NOMO-1 (cell line): ENCODE results near the gene SAMD4A.

Source experiments
- DNase-seq, 2 experiments: peaks; one replicate each; lab custom pipeline; 2025; ENCODE audit not compliant: unreplicated experiment in 2 of 2; lab: John Stamatoyannopoulos, UW

Gene SAMD4A

DNA sequence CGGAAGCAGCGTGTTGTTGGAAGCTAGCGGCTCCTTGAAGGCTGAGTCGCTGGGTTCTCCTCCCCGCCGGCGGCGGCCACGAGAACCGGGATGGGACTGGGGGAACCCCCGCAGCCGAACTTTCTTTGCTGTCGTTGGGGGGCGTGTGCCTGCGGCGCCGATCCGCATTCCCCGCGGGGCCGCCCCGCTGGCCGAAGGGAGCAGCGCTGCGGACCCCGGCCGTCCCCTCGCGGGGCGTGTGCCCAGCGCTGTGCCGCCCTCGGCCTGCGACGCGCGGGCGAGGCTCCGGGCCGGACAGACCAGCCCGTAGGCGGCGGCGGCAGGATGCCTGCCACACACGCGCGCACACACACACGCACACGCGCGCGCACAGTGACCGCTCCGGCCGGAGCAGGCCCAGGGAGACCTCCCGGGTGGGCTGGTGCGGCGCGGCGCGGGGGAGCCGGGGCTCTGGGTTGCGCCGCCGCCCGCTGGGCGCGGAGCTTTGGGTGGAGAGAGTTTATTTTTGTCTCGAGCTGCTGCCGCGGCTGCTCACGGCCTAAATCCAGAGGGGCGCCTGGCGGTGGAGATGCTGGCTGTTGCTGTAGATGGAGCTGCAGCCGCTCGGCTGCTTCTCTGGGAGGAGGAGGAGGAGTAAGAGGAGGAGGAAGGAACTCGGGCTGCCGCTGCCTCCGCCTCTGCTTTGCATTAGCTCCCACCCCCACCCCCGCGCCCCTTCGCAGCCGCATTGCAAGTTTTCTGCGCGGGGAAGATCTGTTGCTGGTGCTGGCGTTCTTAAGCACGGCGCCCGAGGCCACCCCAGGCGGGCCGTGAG lies at the start of gene SAMD4A:
SAMD4A (plus strand) TSS at position 719 of the 814 bp plus-strand sequence. CDS start 789 bp downstream, outside the sequence.
- DNase-seq: peak; percentile 28 to 33

- no peak for DNase-seq
Observed at GRCh38 chr14:54524410-54524809, 42.5 kb upstream of the SAMD4A start.

DNA sequence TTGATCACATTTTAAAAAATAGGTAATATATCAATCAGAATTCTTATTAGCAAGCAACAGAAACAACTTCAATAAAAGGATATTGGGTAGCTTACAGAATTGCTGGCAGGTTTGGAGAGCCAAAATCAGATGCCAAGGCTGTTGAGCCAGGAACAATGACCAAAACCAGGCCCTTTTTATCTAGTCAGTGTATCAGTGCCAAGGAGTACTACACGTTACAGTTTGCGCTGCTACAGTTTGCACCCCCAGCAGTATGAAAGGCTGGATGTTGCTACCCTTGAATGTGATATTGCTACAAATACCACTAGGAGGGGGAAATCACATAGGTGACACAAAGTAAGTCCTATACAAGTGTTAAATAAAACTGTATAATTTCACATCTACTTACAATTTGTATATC lies 38.0 kb upstream of the SAMD4A start:
- DNase-seq: no peak

DNA sequence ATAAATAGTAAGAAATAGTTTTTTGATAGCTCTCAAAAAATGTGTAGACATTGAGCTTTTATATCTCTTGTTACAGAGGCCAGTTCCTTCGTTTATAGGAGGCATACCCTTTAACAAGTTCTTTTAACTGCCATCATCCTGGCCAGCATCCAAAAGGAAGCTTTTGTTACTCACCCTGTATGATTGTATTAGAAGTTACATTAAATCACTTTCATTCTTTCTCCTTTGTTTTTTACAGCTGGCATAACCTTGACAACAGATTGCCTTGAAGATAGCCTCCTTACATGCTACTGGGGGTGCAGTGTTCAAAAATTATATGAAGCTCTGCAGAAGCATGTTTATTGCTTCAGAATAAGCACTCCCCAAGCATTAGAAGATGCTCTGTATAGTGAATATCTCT lies 37.1 kb upstream of the SAMD4A start:
- no peak for DNase-seq

DNA sequence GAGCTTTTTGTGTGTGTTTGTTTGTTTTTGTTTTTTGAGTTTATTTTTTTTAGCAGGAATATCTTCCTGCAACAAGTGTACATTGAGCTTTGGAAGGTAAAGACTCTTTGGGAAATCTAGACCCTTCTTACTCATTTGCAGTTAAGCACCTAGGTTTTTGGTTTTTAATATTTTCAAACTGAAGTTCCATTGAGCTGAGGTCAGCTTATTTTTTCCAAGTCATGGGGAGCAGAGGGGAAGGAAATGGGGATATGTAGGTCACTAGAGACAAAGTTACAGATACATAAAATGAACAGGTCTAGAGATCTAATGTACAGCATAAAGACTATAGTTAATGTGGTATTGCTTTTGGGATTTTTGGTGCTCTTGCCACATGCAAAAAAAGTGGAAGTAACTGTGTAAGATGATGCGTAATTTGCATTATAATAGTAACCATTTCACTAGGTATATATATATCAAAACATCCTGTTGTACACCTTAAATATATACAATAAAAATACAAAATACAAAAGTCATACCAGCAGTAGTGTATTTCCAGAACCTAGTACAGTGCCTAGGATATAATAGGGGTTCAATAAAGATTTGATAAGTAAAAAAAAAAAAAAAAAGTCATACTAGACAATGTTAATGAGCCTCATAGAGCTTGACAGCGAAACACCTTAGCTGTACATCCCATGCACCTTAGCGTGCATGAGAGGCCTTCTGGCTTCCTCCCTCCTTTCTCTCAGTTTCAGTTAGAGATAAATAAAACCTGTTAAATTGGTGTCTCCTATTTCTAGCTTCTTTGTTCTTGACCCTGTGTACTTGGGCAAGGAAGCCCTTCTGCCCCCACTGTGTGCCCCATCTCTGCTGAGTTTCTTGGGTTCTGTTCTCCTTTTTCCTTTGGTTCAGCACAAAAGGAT lies 34.6 kb upstream of the SAMD4A start:
- no peak for DNase-seq

DNA sequence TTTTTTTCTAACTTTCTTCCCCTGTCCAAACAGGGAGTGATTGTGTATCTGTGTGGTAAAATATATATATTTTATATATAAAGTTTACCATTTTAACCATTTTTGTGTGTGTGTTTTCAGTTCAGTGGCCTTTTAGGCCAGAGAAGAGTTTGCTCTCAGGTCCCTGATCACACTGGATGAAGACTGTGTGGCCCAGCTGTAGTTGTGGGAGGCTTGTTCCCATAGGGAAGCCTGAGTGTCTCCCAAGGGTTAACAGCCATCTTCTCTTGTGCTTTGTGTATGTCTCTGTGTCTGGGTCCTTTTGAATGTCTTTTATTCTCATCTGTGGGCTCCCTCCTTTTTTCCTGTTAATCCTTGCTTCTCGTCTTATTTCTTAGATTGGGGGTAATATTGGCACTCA lies 33.8 kb upstream of the SAMD4A start:
- no peak for DNase-seq

DNA sequence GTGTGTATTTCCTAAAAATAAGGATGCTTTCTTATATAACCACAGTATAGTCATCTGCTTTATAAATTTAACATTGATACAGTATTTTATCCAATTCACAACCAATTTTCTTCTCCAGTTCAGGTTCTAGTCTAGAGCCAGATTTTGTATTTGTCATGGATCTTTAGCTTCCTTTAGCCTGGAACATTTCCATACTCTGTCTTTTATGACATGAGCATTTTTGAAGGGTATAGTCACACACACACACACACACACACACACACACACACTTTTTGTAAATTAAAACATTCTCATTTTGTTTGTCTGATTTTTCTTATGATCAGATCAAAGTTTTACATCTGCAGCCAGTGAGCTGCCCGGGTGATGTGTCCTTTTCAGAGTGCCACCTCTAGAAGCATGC lies 31.8 kb upstream of the SAMD4A start:
- DNase-seq: no peak

- no peak for DNase-seq
Observed at GRCh38 chr14:54535646-54536045, 31.3 kb upstream of the SAMD4A start.

DNA sequence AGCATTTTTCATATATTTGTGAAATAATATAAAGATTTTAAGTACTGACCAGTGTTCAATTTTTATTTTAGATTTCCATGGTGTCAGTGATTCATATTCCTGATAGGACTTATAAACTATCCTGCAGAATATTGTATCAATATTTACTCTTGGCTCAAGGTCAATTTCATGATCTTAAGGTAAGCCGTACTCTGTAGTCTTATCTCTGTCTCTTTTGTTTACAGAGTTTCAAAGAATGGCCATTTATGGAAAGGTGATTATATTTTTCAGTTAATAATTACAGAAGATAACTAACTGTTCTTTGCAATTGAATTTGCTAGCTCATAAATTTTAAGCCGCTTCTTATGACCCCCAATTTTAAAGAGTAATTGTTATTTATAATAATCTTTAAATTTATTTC lies 29.3 kb upstream of the SAMD4A start:
- DNase-seq: no peak

- DNase-seq: no peak
Observed at GRCh38 chr14:54538055-54538454, 28.9 kb upstream of the SAMD4A start.

DNA sequence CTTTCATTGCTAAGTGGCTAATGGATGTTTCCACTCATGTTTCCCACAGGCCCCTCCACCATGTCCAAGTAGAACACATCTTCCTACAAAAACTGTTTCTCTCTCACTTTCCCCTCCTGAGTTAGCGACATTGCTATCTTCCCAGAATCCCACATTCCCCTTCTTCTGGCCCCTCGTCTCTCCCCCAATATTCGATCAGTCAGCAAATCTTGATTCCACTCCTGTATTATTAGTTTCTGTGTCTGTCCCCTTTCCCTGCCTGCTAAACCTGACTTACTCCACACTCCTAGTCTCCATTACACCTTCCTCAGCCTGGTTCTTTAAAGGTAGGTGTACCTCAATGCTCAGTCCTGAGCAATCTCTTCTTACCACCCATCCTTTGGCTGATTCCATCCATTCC lies 19.3 kb upstream of the SAMD4A start:
- DNase-seq: no peak

GRCh38 chr14:54548491-54548890 lies 18.4 kb upstream of the SAMD4A start:
- no peak for DNase-seq

GRCh38 chr14:54549862-54550261 lies 17.1 kb upstream of the SAMD4A start:
- no peak for DNase-seq

GRCh38 chr14:54550514-54550913 lies 16.4 kb upstream of the SAMD4A start:
- DNase-seq: no peak

DNA sequence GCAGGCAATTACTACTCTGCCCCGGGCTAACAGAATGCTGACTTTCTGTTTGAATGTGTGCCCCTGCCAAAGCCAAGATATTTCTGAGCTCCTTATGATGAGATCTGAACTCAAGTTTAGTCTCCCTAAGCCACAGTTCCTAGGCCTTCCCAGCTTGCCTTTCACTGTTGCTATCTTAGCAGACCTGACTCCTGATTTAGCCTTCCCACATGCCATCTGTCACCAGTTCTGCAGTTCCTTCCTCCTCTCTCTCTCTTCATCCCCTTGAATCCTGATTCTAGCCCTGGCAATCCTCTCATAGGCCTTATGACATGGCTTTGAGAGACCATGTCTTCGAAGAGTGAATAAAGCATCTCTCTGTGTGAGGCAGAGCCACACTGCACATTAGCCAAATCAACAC lies 12.5 kb upstream of the SAMD4A start:
- no peak for DNase-seq

DNA sequence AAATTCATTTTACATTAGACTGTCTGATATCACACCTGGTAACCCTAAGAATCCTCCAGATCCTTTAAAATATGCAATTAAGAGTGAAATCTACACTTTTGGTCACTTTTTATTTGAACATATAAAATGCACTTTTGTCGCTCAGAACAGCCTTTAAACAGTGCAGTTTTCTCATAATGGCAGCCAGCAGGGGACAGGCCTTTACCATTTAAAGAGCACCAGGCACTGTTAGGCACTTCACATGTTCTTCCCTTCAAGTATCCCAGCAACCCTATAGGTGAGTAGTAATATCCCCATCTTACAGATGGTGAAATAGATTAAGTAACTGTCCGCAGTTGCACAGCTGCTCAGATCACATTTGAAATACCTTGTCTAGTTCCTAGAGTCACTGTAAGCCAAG lies 11.3 kb upstream of the SAMD4A start:
- DNase-seq: no peak

- DNase-seq: no peak
Observed at GRCh38 chr14:54556535-54556934, 10.4 kb upstream of the SAMD4A start.

- DNase-seq: no peak
Observed at GRCh38 chr14:54562334-54562733, 4.6 kb upstream of the SAMD4A start.

- DNase-seq: peak in 1 of 2 experiments; percentile 45
Observed at GRCh38 chr14:54564071-54564867, 2.7 kb upstream of the SAMD4A start.

DNA sequence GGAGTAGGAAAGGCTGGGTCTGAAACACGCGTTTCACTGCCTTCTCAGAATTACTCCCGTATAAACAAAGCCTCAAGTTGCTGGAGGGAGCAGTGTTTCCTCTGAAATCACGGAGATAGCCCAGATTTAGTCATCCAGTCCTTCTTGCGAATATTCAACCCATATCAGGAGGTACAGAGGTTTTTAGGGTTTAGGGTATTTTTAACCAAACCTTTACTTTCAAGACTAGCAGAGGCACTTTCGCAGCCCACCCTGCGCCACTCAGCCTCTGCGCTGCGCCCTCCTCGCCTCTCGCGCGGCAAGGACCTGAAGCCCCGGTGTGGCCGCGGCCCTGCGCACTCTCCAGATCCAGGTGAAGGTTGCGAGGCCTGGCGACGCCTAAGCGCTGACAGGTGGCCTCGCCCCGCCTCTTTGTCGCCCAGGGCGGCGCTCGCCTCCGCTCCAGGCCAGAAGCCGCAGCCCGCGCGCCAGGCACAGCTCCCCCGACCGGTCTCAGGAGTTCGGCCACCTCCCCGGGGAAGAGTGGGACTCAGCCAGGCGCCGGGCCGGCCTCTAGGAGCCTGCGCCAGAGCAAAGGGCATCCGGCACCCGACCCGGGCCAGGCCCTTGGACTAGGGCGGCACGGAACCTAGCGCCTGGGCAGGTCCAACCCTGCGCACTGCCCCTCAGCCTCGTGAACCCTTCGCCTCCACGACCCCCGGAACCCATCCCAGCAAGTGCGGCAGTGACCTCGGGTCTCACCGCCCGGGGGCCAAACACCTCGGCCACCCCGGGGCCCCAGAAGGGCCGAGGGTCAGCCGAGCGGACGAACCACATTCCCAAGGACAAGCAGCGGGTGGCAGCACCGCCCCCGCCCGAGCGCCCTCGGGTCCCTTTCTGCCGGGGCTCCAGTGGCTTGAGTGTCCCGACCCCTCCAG lies 1.8 kb upstream of the SAMD4A start:
- DNase-seq: peak in 1 of 2 experiments; percentile 20
